Thyroid gland (tissue), 4 donors: ENCODE results near the gene PDHA1.

ENCODE experiments used
- CTCF ChIP-seq, 6 experiments: fragments of 200-600 bp in 3 of 6; fragments of 450-650 bp in 3 of 6; sonication (generic) in 3 of 6; IDR thresholded peaks; one replicate each; pipeline ENCODE4 v1.5.1; 2016 to 2019; ENCODE audit warnings: antibody characterized with exemption in 6 of 6, mild to moderate bottlenecking in 2 of 6, inconsistent platforms in 1 of 6, moderate library complexity in 1 of 6
- POLR2A ChIP-seq, 2 donors: fragments of 450-650 bp; IDR thresholded peaks; one replicate each; pipeline ENCODE4 v1.6.1; 2017; ENCODE audit warnings: antibody characterized with exemption in 2 of 2, mild to moderate bottlenecking in 2 of 2, moderate library complexity in 1 of 2

GRCh38 chrX:19343085-19343534 is 617 bp upstream of the PDHA1 start:
- TF ChIP-seq CTCF (IDR thresholded peaks at IDR 0.05) = no peak
- no peak for TF ChIP-seq POLR2A (IDR thresholded peaks at IDR 0.05)
